Measurements from ENCODE around the gene CD300LD.
"Not testable (repeated sequence)": the region's sequence is repeated elsewhere in the genome, so short reads cannot be mapped to it uniquely, and the experiment has no call there.

CD300LD gene

GRCh38 chr17:74561586-74561985 is 30.5 kb downstream of the CD300LD start:
- in situ Hi-C loops (cut with HindIII; ENCODE audit: low pct_ligation_motif_present, low sequenced_read_pairs), result no loop called here

GRCh38 chr17:74558882-74559519 is 33.1 kb downstream of the CD300LD start:
- no peaks in the 10 kb centered on the region for H3K36me3 ChIP-seq (replicated peaks)
- in situ Hi-C loops (cut with HindIII; ENCODE audit: low pct_ligation_motif_present, low sequenced_read_pairs), result no loop called here
- no peaks in the 10 kb centered on the region for H3K27me3 ChIP-seq (replicated peaks)
- H3K27ac ChIP-seq, result no peak overlapping the region
- DNase-seq, result no peak
- TF ChIP-seq CTCF (IDR thresholded peaks at IDR 0.05; ENCODE audit: low read depth, low read length, missing control alignments), result no peak
- H3K4me3 ChIP-seq (ENCODE audit: low read depth, low read length), result no peak overlapping the region

More at GRCh38 chr17:74561586-74561985, 30.5 kb downstream of the CD300LD start:
- no peak for TF ChIP-seq CTCF (IDR thresholded peaks at IDR 0.05; ENCODE audit: low read depth, low read length, missing control alignments)
- Histone ChIP-seq H3K27ac (no peak overlapping the region), H3K36me3 (replicated peaks) (no peaks in the 10 kb centered on the region), H3K27me3 (replicated peaks) (no peaks in the 10 kb centered on the region), H3K4me3 (ENCODE audit: low read depth, low read length) (no peak overlapping the region)
- DNase-seq, result no peak

GRCh38 chr17:74558402-74558801 is 33.7 kb downstream of the CD300LD start:
- H3K27ac ChIP-seq; H3K36me3 ChIP-seq (replicated peaks); H3K27me3 ChIP-seq (replicated peaks); in situ Hi-C loops (cut with HindIII; ENCODE audit: low pct_ligation_motif_present, low sequenced_read_pairs); DNase-seq; H3K4me3 ChIP-seq (ENCODE audit: low read depth, low read length): not testable (repeated sequence)

GRCh38 chr17:74555427-74555940 is 36.6 kb downstream of the CD300LD start:
- no peak for TF ChIP-seq CTCF (IDR thresholded peaks at IDR 0.05; ENCODE audit: low read depth, low read length, missing control alignments)
- H3K4me3 ChIP-seq (ENCODE audit: low read depth, low read length), result no peak overlapping the region
- in situ Hi-C loops (cut with HindIII; ENCODE audit: low pct_ligation_motif_present, low sequenced_read_pairs), result no loop called here
- no peaks in the 10 kb centered on the region for H3K27me3 ChIP-seq (replicated peaks)
- H3K27ac ChIP-seq, result no peak overlapping the region
- H3K36me3 ChIP-seq (replicated peaks), result no peaks in the 10 kb centered on the region
- no peak for DNase-seq

DNA sequence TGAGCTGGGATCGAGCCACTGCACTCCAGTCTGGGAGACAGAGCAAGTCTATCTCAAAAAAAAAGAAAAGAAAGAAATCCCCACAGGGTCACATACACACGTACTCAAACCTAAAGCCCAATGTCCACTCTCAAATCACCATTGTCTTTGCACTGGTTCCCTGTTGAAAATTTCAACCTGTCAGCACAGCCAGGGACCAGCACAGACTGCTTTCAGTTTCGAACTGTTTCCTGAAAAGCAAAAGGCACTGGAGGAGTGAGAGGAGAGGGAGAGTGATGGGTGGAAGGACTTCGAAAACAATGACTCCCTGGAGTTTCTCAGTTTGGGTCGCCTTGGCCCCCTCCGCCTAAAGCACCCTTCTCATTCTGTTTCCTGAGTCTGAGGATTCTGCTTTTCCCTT is 37.2 kb downstream of the CD300LD start:
- TF ChIP-seq CTCF (IDR thresholded peaks at IDR 0.05; ENCODE audit: low read depth, low read length, missing control alignments), result no peak
- in situ Hi-C loops (cut with HindIII; ENCODE audit: low pct_ligation_motif_present, low sequenced_read_pairs), result no loop called here
- DNase-seq, result no peak
- H3K27me3 ChIP-seq (replicated peaks), result no peaks in the 10 kb centered on the region
- no peak overlapping the region for H3K27ac ChIP-seq
- no peaks in the 10 kb centered on the region for H3K36me3 ChIP-seq (replicated peaks)
- H3K4me3 ChIP-seq (ENCODE audit: low read depth, low read length), result no peak overlapping the region

- Histone ChIP-seq H3K27me3 (replicated peaks) (no peaks in the 10 kb centered on the region), H3K27ac (no peak overlapping the region)
Observed at GRCh38 chr17:74552037-74552436, 40.0 kb downstream of the CD300LD start.

More at GRCh38 chr17:74552037-74552436, 40.0 kb downstream of the CD300LD start:
- Histone ChIP-seq H3K4me3 (ENCODE audit: low read depth, low read length) (no peak overlapping the region), H3K36me3 (replicated peaks) (no peaks in the 10 kb centered on the region)
- no peak for TF ChIP-seq CTCF (IDR thresholded peaks at IDR 0.05; ENCODE audit: low read depth, low read length, missing control alignments)
- DNase-seq, result no peak
- in situ Hi-C loops (cut with HindIII; ENCODE audit: low pct_ligation_motif_present, low sequenced_read_pairs), result no loop called here
